A172 (cell line): ENCODE data around the gene PPP6R2. TPM values are rescaled to one million over a fixed set of nuclear protein-coding genes. Genes with fewer than 3 reads are reported as not detected.
"Not testable (repeated sequence)": the region's sequence is repeated elsewhere in the genome, so short reads cannot be mapped to it uniquely, and the experiment has no call there.

ENCODE experiments used
- DNase-seq: peaks from one replicate; pipeline ENCODE4 v3.0.0-alpha.2; 2015; ENCODE audit warnings: low spot score
- total RNA-seq: library from RNA; depleted of rRNA; stranded (reverse); fragments of >200 nt; shearing (Covaris generic); gene quantifications from 2 replicates; pipeline ENCODE4 v1.2.3, GENCODE V29; 2014

The PPP6R2 gene
- total RNA-seq, 1 experiment from 2014 or later: 36.6 TPM

DNA sequence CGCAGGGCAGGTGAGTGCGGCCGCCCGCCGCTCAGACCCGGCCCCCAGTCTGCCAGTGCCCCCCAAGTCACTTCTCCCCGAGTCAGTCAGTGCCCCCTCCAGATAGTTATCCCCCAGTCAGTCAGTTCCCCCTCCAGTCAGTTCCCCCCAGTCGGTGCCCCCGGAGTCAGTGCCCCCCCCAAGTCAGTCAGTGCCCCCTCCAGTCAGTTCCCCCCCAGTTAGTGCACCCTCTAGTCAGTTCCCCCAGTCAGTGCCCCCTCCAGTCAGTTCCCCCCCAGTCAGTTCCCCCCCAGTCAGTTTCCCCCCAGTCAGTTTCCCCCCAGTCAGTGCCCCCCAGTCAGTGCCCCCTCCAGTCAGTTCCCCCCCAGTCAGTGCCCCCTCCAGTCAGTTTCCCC is 411 bp downstream of the PPP6R2 start:
- DNase-seq: no peak

DNA sequence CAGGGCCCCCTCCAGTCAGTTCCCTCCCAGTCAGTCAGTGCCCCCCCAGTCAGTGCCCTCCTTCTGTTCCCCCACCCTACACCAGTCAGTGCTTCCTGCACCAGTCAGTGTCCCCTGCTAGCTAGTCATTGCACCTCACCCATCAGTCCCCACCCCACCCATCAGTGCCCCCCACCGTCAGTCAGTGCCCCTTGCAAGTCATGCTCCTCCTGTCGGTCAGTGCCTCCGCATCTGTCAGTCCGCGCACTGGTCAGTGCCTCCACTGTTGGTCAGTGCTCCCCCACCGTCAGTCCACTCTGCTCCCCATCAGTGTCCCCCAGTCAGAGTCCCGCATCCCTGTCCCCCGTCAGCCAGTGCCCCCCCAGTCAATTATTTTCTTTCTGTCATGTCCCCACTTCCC is 3.3 kb downstream of the PPP6R2 start:
- DNase-seq: no peak

DNA sequence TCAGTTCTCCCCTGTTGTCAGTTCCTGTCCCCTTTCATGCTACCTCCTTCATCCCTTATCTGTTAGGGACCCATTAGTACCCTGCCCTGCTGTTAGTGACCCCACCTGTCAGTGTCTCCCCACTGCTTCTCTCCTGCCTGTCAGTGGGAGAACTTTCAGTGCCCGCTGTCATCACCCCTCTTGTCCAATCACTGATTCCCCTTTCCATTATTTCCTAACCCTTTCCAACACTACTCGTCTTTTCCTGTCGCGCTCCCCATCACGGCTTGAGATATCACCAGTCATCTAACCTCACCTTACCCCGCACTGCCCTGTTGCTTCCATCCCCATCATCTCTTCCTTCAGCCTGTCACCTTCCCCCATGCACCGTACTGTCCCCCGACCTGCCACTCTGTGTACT is 4.0 kb downstream of the PPP6R2 start:
- DNase-seq: no peak

DNA sequence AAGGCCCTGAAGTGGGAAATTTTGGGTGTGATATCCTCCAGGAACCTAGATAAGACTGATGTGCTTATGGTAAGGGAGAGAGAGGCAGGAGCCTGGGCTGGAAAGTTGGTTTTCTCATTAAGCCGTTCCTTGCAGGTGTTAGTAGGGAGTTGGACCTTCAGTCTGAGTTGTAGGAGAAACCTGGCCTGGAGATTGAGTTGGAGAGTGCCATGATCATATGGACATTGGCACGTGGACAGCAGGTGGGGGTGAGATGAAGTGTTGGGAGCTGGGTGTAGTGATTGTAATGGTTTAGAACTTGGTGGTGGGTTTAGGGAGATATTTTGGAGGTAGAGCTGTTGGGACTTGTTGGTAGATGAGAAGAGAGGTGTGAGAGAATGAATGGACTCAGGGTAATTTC is 4.9 kb downstream of the PPP6R2 start:
- no peak for DNase-seq

DNA sequence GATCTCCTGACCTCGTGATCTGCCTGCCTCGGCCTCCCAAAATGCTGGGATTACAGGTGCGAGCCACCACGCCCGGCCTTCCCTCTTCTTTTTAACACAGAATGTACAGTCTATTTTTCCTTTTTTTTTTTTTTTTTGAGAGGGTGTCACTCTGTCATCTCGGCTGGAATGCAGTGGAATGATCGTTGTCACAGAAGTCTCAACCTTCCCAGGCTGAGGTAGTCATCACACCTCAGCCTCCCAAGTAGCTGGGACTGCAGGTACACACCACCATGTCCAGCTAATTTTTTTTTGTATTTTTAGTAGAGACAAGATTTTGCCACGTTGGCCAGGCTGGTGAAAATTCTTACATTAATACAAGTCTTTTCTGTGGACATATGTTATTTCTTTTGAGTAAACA is 13.1 kb downstream of the PPP6R2 start:
- DNase-seq: no peak

DNA sequence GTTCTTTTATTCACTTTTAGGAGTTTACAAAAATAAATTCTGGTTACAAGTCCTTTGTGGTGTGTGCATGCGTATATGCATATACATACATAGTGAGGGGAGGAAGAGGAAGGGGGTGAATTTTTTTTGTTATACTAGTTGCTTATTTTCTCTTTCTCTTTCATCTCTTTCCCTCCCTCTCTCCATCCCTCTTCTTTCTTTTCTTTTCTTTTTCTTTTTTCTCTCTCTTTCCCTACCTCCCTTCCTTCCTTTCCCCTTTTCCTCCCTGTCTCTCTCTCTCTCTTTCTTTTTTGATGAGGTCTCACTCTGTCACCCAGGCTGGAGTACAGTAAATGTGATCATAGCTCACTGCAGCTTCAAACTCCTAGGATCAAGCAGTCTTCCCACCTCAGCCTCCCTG is 14.1 kb downstream of the PPP6R2 start:
- DNase-seq: no peak

DNA sequence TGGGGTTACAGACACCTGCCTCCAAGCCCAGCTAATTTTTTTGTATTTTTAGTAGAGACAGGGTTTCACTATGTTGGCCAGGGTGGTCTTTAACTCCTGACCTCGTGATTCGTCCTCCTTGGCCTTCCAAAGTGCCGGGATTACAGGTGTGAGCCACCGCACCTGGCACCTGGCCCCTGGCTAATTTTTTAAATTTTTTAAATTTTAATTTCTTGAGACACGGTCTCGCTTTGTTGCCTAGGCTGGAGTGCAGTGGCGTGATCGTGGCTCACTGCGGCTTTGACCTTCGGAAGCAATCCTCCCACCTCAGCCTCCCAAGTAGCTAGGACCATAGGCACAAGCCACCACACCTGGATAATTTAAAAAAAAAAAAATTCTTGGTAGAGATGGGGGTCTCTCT is 14.6 kb downstream of the PPP6R2 start:
- DNase-seq: no peak

DNA sequence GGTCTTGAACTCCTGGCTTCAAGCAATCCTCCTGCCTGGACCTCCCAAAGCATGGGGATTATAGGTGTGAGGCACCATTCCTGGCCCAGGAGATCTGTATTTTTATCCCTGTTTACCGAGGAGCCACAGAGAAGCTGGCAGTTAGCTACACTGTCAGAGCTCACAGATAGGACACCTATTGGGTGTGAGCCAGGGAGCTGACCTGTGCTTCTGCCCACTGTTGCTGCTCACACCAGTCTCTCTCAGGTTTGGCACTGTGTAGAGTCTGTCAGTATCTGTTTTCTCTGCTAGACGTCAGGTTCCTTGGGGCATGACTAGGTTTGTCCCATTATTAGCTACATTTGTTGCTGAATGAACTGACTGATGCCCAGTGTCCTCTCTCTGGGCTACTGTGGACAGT is 17.5 kb downstream of the PPP6R2 start:
- no peak for DNase-seq

DNA sequence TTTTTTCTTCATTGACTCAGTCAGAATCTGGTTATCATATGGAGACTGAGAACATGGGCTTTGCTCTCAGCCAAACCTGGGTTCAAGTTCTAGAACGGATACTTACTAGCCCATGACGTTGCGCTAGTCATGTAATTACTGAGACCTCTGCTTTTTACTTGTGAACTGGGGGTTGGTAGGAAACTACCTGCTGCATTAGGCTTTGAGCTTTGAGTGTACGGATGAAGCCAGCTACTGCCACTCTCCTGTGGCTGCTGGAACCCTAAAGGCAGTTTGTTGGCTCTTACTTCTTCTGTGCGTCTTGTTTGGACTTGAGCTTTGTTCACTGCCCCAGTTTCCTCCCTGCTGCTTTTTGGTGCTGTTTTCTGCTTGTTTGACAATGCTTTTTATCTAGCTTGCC is 18.1 kb downstream of the PPP6R2 start:
- no peak for DNase-seq

DNA sequence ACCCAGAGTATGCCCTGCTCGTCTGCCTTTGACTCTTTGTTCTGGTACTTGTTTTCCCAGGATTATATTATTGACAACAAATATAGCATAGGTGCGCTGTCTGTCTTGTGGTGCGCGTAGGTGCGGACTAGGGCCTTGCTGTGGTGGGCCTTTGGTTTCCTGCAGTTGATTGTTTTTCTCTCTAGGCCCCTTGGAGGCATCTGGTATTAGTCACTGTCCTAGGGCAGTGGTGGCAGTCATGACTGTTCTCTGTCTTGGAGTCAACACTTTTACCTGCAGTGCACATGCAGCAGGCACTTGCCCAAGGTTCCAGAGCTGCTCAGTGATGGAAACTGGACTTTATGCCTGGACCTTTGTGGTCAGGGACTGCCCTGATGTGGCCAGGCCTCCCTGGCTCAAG is 18.6 kb downstream of the PPP6R2 start:
- no peak for DNase-seq

DNA sequence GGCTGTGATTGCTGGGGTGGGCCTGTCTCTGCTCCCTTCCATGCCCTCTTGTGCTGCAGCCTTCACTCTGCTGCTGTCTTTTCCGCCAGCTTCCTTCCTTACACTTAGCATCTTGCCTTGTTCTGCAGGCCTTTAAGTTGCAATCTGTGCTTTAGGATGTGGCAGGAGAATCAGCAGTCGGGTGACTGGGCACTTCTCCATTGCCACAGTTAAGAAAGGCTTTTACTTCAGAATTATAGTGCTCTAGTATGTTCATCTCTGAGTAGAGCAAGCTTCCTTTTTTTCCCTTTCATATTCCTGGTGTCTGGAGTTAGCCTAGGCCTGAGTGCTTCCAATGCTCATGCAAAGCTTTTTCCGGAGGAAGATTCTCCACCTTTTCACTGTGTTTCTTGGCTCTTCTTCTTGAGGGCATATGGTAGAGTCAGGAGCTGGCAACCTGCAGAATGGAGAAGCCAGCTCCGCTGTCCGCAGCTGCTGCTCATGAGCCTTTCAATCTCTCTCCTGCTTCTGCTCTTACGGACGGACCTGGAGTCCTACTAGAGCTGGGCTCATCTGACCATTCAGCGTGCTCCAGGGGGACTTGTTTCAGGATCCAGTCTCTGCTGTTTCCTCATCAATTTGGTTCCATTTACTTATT is 20.2 kb downstream of the PPP6R2 start:
- DNase-seq: no peak

DNA sequence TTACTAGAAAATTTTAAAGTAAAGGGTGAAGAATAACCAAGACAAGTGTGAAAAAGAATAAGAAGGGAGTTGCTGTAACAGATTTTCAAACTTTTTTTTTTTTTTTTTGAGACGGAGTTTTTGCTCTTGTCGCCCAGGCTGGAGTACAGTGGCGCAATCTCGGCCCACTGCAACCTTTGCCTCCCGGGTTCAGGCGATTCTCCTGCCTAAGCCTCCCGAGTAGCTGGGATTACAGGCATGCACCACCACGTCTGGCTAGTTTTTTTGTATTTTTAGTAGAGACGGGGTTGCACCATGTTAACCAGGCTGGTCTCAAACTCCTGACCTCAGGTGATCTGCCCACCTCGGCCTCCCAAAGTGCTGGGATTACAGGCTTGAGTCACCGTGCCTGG is 20.7 kb downstream of the PPP6R2 start:
- not testable (repeated sequence) for DNase-seq

DNA sequence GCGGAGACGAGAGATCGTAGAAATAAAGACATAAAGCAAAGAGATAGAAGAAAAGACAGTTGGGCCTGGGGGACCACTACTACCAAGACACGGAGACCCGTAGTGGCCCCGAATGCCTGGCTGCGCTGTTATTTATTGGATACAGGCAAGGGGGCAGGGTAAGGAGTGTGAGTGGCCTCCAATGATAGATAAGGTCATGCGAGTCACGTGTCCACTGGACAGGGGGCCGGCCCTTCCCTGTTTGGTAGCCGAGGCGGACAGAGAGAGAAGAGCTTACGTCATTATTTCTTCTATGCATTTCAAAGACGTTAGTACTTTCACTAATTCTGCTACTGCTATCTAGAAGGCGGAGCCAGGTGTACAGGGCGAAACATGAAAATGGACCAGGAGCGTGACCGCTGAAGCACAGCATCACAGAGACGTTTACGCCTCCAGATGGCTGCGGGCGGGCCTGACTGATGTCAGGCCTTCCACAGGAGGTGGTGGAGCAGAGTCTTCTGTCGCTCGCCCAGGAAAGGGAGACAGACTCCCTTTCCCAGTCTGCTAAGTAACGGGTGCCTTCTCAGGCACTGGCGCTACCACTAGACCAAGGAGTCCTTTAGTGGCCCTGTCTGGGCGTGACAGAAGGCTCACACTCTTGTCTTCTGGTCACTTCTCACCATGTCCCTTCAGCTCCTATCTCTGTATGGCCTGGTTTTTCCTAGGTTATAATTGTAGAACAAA is 24.8 kb downstream of the PPP6R2 start:
- no peak for DNase-seq

DNA sequence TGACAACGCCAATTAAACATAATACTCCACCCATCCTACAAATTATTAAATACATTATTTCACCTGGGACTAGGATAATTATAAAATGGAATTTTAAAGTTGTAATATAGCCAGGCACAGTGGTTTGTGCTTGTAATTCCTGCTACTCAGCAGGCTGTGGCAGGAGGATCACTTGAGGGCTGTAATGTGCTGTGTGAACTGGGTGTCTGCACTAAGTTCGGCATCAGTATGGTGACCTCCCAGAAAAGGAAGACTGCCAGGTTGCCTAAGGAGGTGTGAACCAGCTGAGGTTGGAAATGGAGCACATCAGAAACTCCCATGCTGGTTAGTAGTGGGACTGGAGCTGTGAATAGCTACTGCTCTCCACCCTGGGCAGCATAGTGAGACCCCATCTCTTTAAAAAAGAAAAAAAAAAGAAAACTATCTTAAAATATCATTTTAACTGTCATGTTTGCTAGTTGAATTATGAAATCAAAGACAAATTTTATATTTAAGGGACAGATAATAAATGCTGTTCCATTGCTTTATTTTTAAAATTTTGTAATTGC is 28.0 kb downstream of the PPP6R2 start:
- DNase-seq: no peak

DNA sequence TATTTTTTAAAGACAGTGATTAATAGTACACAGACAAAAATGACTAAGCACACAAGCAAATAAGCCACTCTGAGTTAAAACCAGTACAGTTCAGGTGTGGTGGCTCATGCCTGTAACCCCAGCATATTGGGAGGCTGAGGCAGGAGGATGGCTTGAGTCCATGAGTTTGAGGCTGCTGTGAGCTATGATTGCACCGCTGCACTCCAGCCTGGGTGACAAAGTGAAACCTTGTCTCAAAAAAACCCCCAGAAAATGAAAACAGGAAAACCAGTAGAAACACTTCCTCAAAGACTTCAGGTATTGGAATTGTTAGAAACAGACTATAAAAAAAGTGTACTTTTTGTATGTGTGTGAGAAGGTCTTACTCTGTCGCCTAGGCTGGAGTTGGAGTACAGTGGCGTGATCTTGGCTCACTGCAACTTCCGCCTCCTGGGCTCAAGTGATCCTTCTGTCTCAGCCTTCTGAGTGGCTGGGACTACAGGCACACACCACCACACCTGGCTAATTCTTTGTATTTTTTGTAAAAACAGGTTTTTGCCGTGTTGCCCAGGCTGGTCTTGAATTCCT is 33.0 kb downstream of the PPP6R2 start:
- DNase-seq: no peak

DNA sequence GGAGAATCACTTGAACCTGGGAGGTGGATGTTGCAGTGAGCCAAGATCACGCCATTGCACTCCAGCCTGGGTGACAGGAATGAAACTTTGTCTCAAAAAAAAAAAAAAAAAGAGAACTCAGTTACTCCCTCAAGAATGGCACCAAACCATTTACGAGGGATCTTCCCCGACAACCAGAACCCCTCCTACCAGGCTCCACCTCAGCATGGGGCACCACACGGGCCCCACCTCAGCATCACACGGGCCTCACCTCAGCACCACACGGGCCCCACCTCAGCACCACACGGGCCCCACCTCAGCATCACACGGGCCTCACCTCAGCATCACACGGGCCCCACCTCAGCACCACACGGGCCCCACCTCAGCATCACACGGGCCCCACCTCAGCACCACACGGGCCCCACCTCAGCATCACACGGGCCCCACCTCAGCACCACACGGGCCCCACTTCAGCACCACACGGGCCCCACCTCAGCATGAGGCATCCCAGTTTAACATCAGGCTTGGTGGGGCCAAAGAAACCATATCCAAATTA is 38.0 kb downstream of the PPP6R2 start:
- DNase-seq: not testable (repeated sequence)

DNA sequence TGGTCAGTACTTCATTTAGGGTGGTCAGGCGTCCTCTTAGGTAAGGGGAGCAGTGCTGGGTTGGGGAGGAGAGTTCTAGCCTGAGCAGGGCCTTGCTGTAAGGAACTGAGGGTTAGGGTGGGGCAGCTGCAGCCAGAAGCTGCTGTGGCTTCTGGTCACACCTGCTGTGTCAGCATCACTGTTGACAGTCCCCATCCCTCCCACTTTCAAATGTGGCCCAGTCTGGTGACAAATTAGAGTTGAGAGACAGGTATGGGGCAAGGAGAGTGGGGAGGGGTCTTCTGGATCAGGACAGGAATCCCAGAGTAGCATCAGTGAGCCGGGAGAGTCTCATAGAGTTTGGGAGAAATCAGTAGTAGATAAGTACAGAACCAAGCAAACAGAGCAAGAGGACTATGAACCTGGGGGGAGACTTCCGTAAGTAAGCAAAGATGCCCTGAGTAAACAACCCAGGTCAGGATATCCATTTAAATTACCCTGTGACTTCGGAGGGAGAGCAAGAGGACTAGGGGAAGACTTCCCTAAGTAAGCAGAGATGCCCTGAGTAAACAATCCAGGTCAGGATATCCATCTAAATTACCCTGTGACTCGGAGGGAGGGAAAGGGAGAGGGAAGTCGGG is 53.7 kb downstream of the PPP6R2 start:
- DNase-seq: no peak

DNA sequence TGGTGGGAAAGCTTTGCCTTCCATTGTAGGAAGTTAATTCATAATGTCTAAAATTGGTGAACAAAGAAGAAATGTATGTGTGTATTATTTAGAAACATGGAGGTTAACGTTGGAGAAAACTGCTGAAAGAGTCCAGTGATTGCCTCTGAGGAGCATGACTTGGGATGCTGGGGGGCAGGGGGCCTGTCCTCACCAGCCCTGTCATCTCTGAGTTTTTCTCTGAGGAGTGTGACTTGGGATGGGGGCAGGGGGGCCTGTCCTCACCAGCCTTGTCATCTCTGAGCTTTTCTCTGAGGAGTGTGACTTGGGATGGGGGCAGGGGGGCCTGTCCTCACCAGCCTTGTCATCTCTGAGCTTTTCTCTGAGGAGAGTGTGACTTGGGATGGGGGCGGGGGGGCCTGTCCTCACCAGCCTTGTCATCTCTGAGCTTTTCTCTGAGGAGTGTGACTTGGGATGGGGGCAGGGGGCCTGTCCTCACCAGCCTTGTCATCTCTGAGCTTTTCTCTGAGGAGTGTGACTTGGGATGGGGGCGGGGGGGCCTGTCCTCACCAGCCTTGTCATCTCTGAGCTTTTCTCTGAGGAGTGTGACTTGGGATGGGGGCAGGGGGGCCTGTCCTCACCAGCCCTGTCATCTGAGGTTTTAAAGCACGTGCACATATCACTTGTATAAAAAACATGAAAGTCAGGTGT is 54.4 kb downstream of the PPP6R2 start:
- DNase-seq: not testable (repeated sequence)

DNA sequence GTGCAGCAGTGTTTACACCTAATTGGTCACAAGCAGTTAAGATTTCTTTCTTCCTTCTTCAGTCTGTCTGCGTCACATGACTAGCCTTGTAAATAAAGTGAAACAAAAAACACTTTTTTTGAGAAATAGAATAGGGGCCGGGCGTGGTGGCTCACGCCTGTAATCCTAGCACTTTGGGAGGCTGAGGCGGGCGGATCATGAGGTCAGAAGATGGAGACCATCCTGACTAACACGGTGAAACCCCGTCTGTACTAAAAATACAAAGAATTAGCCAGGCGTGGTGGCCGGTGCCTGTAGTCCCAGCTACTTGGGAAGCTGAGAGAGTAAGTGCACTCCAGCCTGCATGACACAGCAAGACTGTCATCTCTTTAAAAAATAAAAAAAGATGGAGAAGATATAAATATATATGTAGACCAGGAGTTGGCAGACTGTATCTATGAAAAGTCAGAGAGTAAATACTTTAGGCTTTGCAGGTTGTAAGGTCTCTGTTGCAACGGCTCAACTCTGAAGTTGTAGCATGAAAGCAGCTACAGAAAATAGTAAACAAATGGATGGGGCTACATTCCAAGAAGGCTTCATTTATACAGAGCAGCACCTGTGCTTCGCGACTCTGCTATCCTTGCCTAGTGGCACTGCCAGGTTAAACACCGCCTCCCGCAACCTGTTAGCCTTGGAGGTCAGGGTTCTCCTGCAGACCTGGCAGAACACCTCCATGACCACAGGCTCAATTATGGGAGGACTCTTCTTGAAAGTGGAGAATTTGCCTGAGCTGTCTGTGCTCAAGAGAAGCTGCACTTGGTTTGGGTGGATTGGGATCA is 55.9 kb downstream of the PPP6R2 start:
- DNase-seq: no peak

DNA sequence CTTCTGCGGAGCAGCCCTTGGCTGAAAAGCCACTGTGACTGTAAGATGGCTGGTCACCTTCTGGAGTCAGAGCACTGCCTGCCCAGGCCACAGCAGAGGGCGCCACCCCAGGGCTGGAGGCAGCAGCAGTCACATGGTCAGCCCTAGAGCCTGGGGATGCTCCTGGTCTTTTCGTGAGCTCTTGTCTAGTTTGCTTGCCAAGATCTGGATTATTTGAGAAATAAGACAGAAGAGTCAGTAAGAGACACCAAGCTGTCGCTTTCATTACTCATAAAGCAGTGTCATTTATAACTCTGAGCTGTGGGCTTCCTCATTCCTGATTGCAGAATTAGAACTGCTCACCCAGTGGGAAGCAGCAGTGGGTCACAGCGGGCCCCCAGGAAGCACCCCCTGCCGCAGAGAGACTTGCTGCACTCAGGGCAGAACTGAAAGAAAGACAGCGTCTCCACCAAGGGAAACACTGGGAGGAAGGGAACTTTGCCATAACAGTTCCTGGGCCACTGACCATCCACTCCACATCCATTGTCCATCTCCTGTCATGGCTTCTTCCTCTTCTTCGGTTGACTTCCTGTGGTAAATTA is 56.7 kb downstream of the PPP6R2 start:
- DNase-seq: no peak

DNA sequence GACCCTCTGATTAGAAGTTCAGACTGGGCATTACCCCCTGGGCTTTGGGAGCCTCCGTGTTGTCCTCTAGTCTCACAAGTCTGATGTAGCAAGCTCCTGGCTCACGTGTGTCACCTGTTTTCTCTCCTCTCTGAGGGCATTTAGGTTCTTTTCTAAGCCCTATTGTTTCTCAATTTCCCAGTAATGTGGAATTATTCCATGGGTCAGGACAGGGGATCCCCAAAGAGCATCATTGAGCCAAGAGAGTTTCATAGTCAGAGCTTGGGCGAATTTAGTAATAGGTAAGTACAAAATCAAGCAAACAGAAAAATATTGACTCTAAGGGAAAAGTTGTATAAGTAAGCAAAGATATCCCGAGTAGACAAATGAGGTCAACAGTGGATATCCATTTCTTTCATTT is 57.3 kb downstream of the PPP6R2 start:
- no peak for DNase-seq
